ENCODE measurements around the gene RAET1L. TPM values are rescaled to one million over a fixed set of nuclear protein-coding genes. Genes with fewer than 3 reads are reported as not detected.
"Not testable (repeated sequence)": the region's sequence is repeated elsewhere in the genome, so short reads cannot be mapped to it uniquely, and the experiment has no call there.

The RAET1L gene
- total RNA-seq, 3 donors from 2014 or later = not detected

- TF ChIP-seq POLR2A (IDR thresholded peaks at IDR 0.05) (no peak), POLR2AphosphoS5 (IDR thresholded peaks at IDR 0.05) (no peak), CTCF (IDR thresholded peaks at IDR 0.05) (no peak)
- Histone ChIP-seq H3K27me3 (peaks cover 0 to 65% of the 10 kb centered on the region in 2 donors), H3K9me3 (no peaks in the 10 kb centered on the region), H3K36me3 (no peaks in the 10 kb centered on the region), H3K4me1 (peaks cover 0 to 6% of the 10 kb centered on the region in 2 donors), H3K27ac (no peak overlapping the region), H3K4me3 (no peak overlapping the region)
- no peak for DNase-seq (ENCODE audit: low spot score in 2 of 2)
- intact Hi-C loops (cut with DNase I; ENCODE audit: low total_unique reads) = no loop called here
Measured at GRCh38 chr6:149995235-149995750, 30.0 kb downstream of the RAET1L start.

GRCh38 chr6:149991838-149992237 is 33.5 kb downstream of the RAET1L start:
- Histone ChIP-seq H3K4me1 (peaks cover 0 to 7% of the 10 kb centered on the region in 2 donors), H3K36me3 (no peaks in the 10 kb centered on the region), H3K27ac (no peak overlapping the region), H3K27me3 (peaks cover 0 to 92% of the 10 kb centered on the region in 2 donors), H3K4me3 (no peak overlapping the region), H3K9me3 (peaks cover 0 to 5% of the 10 kb centered on the region in 2 donors)
- TF ChIP-seq POLR2AphosphoS5 (IDR thresholded peaks at IDR 0.05) = no peak
- no peak for TF ChIP-seq POLR2A (IDR thresholded peaks at IDR 0.05)
- no peak for TF ChIP-seq CTCF (IDR thresholded peaks at IDR 0.05)
- no peak for DNase-seq (ENCODE audit: low spot score in 2 of 2)
- intact Hi-C loops (cut with DNase I; ENCODE audit: low total_unique reads) = no loop called here

GRCh38 chr6:149991472-149991795 is 33.9 kb downstream of the RAET1L start:
- H3K27me3 ChIP-seq = peaks cover 0 to 93% of the 10 kb centered on the region in 2 donors
- intact Hi-C loops (cut with DNase I; ENCODE audit: low total_unique reads) = not testable (repeated sequence)

GRCh38 chr6:149990661-149991471 is 34.5 kb downstream of the RAET1L start:
- Histone ChIP-seq H3K4me1 (peaks cover 0 to 7% of the 10 kb centered on the region in 2 donors), H3K27ac (no peak overlapping the region), H3K4me3 (peak overlapping the region; percentile 3 to 56 (median 15)), H3K9me3 (peaks cover 0 to 5% of the 10 kb centered on the region in 2 donors), H3K27me3 (peaks cover 0 to 93% of the 10 kb centered on the region in 2 donors), H3K36me3 (no peaks in the 10 kb centered on the region)
- TF ChIP-seq POLR2A (IDR thresholded peaks at IDR 0.05) (no peak), POLR2AphosphoS5 (IDR thresholded peaks at IDR 0.05) (no peak), CTCF (IDR thresholded peaks at IDR 0.05) (no peak)
- intact Hi-C loops (cut with DNase I; ENCODE audit: low total_unique reads) = no loop called here
- DNase-seq (ENCODE audit: low spot score in 2 of 2) = peak in 1 of 2 donors; percentile 48

More at GRCh38 chr6:149991472-149991795, 33.9 kb downstream of the RAET1L start:
- not testable (repeated sequence) for H3K9me3 ChIP-seq; H3K4me1 ChIP-seq; DNase-seq (ENCODE audit: low spot score in 2 of 2); H3K4me3 ChIP-seq; H3K27ac ChIP-seq; H3K36me3 ChIP-seq

GRCh38 chr6:149990212-149990660 is 35.1 kb downstream of the RAET1L start:
- TF ChIP-seq POLR2AphosphoS5 (IDR thresholded peaks at IDR 0.05) (no peak), CTCF (IDR thresholded peaks at IDR 0.05) (no peak), POLR2A (IDR thresholded peaks at IDR 0.05) (no peak)
- Histone ChIP-seq H3K4me1 (peaks cover 0 to 7% of the 10 kb centered on the region in 2 donors), H3K27ac (no peak overlapping the region), H3K36me3 (no peaks in the 10 kb centered on the region), H3K4me3 (peak overlapping the region in 2 of 3 donors; percentile 15 to 56), H3K9me3 (peaks cover 0 to 5% of the 10 kb centered on the region in 2 donors), H3K27me3 (peaks cover 3 to 93% of the 10 kb centered on the region in 2 donors)
- intact Hi-C loops (cut with DNase I; ENCODE audit: low total_unique reads) = no loop called here
- peak in 1 of 2 donors; percentile 42 for DNase-seq (ENCODE audit: low spot score in 2 of 2)

Measured in breast epithelium (tissue), 4 donors.